Measurements from ENCODE around the gene COL8A1.

Gene COL8A1

DNA sequence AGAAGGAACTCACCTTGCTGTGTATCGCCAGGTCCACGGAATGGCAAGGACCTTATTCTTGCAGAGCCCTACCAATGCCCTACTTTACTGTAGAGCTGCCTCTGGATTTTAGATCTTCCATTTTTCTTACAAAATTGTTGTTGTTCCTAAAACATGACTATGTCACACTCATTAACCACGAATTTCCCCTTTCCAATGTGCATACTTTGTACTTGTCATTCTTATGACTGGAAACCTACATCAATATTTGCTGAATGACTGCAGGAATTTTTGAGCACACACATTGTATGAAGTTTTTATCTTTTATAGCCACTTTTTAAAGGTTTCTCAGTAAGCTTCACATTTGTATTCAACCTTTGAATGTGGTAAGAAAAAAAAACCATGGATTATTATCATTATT lies 143.4 kb downstream of the COL8A1 start:
- no peak for FAIRE-seq
- DNase-seq (ENCODE audit: insufficient read length, low spot score) = no peak
- TF ChIP-seq TAF1 (IDR thresholded peaks at IDR 0.05; ENCODE audit: low read depth, low read length) (no peak), PAX5 (IDR thresholded peaks at IDR 0.05; ENCODE audit: insufficient read depth, low read length, severe bottlenecking) (no peak), SPI1 (IDR thresholded peaks at IDR 0.05; ENCODE audit: low read depth, low read length) (no peak), POLR2AphosphoS5 (IDR thresholded peaks at IDR 0.05; ENCODE audit: low read depth, low read length) (no peak), POU2F2 (IDR thresholded peaks at IDR 0.05; ENCODE audit: low read depth, low read length) (no peak), POLR2A (IDR thresholded peaks at IDR 0.05; ENCODE audit: low read depth, low read length) (no peak)

DNA sequence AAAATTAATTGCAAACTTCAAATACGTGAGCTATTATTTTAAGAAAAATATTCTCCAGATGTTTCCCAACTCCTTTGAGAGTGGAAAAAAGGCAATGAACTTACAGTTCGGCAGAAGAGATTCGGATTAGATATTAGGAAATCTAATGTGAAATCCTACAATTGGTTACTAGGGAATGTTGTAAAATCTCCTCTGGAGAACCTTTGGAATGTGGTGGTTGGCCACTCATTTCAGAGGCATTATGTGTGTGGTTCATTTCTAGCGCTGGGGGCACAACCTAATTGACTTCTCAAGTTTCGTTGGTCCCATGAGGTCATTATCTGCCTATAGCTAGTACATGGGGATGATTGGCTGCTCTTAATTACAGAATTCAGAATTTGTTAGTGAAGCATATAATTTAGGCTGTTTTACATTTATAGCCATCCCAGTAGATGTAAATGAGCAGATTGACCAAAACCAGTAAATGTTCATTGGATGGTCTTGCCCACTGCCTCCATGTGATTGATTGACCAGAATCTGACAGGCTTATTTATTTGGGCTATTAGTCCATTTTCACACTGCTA lies 144.7 kb downstream of the COL8A1 start:
- TF ChIP-seq TAF1 (IDR thresholded peaks at IDR 0.05; ENCODE audit: low read depth, low read length) = no peak
- TF ChIP-seq POU2F2 (IDR thresholded peaks at IDR 0.05; ENCODE audit: low read depth, low read length) = no peak
- TF ChIP-seq PAX5 (IDR thresholded peaks at IDR 0.05; ENCODE audit: insufficient read depth, low read length, severe bottlenecking) = no peak
- TF ChIP-seq POLR2AphosphoS5 (IDR thresholded peaks at IDR 0.05; ENCODE audit: low read depth, low read length) = no peak
- no peak for TF ChIP-seq POLR2A (IDR thresholded peaks at IDR 0.05; ENCODE audit: low read depth, low read length)
- TF ChIP-seq SPI1 (IDR thresholded peaks at IDR 0.05; ENCODE audit: low read depth, low read length) = no peak
- FAIRE-seq (no peak), DNase-seq (ENCODE audit: insufficient read length, low spot score) (no peak)

DNA sequence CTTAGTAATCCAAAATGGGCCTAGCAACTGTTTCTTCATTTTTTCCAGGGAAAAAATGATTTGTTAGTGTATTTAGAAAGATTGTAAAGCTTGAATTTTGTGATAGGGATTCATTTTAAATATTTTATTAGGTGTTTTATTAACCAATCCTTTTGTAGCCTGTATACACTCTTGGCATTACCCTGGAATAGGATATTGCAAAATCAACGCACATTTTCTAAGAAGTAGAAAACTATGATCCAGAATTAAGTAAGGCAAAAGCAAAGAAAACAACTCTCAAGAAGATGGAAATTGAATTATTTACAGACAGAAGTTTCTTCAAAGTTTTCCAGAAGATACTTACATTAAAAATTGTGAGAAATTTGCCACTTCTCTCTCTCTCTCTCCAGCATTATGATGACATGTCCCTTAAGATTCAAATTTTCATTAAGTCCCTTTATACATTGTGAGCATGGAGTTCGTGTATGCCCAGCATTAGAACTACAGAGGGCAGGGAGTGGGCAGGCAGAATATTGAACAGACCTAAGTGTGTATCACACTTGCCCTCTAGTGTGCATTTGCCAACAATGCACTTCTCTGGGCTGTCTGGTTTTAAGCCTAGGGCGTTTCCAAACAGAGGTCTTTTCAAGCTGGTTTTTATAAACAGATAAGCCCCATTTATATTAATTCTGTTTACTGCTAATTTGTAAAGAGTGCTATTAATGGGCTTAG lies 150.8 kb downstream of the COL8A1 start:
- FAIRE-seq (peak; percentile 82), DNase-seq (ENCODE audit: insufficient read length, low spot score) (peak; percentile 26)
- no peak for TF ChIP-seq SPI1 (IDR thresholded peaks at IDR 0.05; ENCODE audit: low read depth, low read length)
- TF ChIP-seq PAX5 (IDR thresholded peaks at IDR 0.05; ENCODE audit: insufficient read depth, low read length, severe bottlenecking) = no peak
- no peak for TF ChIP-seq POLR2AphosphoS5 (IDR thresholded peaks at IDR 0.05; ENCODE audit: low read depth, low read length)
- no peak for TF ChIP-seq TAF1 (IDR thresholded peaks at IDR 0.05; ENCODE audit: low read depth, low read length)
- no peak for TF ChIP-seq POU2F2 (IDR thresholded peaks at IDR 0.05; ENCODE audit: low read depth, low read length)
- no peak for TF ChIP-seq POLR2A (IDR thresholded peaks at IDR 0.05; ENCODE audit: low read depth, low read length)

DNA sequence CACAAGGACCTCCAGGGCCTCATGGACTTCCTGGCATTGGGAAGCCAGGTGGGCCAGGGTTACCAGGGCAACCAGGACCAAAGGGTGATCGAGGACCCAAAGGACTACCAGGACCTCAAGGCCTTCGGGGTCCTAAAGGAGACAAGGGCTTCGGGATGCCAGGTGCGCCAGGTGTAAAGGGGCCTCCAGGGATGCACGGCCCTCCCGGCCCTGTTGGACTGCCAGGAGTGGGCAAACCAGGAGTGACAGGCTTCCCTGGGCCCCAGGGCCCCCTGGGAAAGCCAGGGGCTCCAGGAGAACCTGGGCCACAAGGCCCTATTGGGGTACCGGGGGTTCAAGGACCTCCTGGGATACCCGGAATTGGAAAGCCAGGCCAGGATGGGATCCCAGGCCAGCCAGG lies 156.1 kb downstream of the COL8A1 start:
- TF ChIP-seq POU2F2 (IDR thresholded peaks at IDR 0.05; ENCODE audit: low read depth, low read length) = no peak
- TF ChIP-seq POLR2AphosphoS5 (IDR thresholded peaks at IDR 0.05; ENCODE audit: low read depth, low read length) = no peak
- no peak for TF ChIP-seq SPI1 (IDR thresholded peaks at IDR 0.05; ENCODE audit: low read depth, low read length)
- TF ChIP-seq PAX5 (IDR thresholded peaks at IDR 0.05; ENCODE audit: insufficient read depth, low read length, severe bottlenecking) = no peak
- DNase-seq (ENCODE audit: insufficient read length, low spot score) (no peak), FAIRE-seq (no peak)

DNA sequence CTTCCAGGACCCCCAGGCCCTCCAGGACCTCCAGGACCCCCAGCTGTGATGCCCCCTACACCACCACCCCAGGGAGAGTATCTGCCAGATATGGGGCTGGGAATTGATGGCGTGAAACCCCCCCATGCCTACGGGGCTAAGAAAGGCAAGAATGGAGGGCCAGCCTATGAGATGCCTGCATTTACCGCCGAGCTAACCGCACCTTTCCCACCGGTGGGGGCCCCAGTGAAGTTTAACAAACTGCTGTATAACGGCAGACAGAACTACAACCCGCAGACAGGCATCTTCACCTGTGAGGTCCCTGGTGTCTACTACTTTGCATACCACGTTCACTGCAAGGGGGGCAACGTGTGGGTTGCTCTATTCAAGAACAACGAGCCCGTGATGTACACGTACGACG lies 157.2 kb downstream of the COL8A1 start:
- no peak for TF ChIP-seq POLR2AphosphoS5 (IDR thresholded peaks at IDR 0.05; ENCODE audit: low read depth, low read length)
- no peak for TF ChIP-seq POU2F2 (IDR thresholded peaks at IDR 0.05; ENCODE audit: low read depth, low read length)
- TF ChIP-seq SPI1 (IDR thresholded peaks at IDR 0.05; ENCODE audit: low read depth, low read length) = no peak
- no peak for TF ChIP-seq PAX5 (IDR thresholded peaks at IDR 0.05; ENCODE audit: insufficient read depth, low read length, severe bottlenecking)
- no peak for TF ChIP-seq POLR2A (IDR thresholded peaks at IDR 0.05; ENCODE audit: low read depth, low read length)
- no peak for TF ChIP-seq TAF1 (IDR thresholded peaks at IDR 0.05; ENCODE audit: low read depth, low read length)
- DNase-seq (ENCODE audit: insufficient read length, low spot score) = no peak

DNA sequence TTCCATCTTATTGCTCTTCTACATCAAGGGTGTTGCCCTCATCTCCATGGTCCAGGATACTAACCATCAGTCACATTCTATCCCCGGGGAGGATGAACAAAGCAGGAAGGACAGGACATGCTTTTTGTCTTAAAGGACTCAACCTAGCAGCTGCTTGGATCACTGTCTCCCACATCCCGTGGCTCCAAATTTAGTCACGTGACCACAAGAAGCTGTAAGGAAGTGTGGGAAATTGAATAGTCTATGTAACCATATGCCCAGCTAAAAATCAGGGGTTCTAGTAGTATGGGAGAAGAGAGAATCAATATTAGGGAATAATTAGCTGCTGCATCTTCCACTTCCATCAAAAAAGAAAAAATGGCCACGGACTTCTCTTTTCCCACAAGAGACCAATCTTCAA lies 161.0 kb downstream of the COL8A1 start:
- FAIRE-seq (no peak), DNase-seq (ENCODE audit: insufficient read length, low spot score) (no peak)
- no peak for TF ChIP-seq POLR2AphosphoS5 (IDR thresholded peaks at IDR 0.05; ENCODE audit: low read depth, low read length)
- no peak for TF ChIP-seq PAX5 (IDR thresholded peaks at IDR 0.05; ENCODE audit: insufficient read depth, low read length, severe bottlenecking)
- no peak for TF ChIP-seq POLR2A (IDR thresholded peaks at IDR 0.05; ENCODE audit: low read depth, low read length)
- TF ChIP-seq POU2F2 (IDR thresholded peaks at IDR 0.05; ENCODE audit: low read depth, low read length) = no peak
- TF ChIP-seq SPI1 (IDR thresholded peaks at IDR 0.05; ENCODE audit: low read depth, low read length) = no peak
- TF ChIP-seq TAF1 (IDR thresholded peaks at IDR 0.05; ENCODE audit: low read depth, low read length) = no peak

More for the DNA sequence above, 157.2 kb downstream of the COL8A1 start:
- FAIRE-seq = no peak

DNA sequence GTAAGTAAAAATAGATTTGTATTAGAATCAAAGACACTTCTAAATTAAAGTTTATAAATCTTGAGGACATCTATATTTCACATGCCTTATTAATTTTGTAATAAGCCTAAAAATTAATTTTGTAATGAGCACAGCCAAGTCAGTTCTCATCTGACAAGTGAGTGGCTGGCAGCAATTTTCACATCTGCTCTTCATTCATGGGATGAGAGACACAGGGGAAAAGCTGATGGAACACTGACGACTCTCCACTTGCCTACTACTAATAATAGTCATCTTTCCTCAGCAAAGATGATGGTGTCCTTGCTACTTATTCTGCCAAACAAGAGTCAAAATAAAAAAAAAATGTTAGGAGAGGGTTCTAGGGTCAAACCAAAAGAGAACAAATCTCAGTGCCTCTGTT lies 164.9 kb downstream of the COL8A1 start:
- no peak for TF ChIP-seq TAF1 (IDR thresholded peaks at IDR 0.05; ENCODE audit: low read depth, low read length)
- no peak for TF ChIP-seq POLR2AphosphoS5 (IDR thresholded peaks at IDR 0.05; ENCODE audit: low read depth, low read length)
- TF ChIP-seq SPI1 (IDR thresholded peaks at IDR 0.05; ENCODE audit: low read depth, low read length) = no peak
- no peak for TF ChIP-seq POU2F2 (IDR thresholded peaks at IDR 0.05; ENCODE audit: low read depth, low read length)
- no peak for TF ChIP-seq POLR2A (IDR thresholded peaks at IDR 0.05; ENCODE audit: low read depth, low read length)
- no peak for TF ChIP-seq PAX5 (IDR thresholded peaks at IDR 0.05; ENCODE audit: insufficient read depth, low read length, severe bottlenecking)
- FAIRE-seq (no peak), DNase-seq (ENCODE audit: insufficient read length, low spot score) (no peak)

DNA sequence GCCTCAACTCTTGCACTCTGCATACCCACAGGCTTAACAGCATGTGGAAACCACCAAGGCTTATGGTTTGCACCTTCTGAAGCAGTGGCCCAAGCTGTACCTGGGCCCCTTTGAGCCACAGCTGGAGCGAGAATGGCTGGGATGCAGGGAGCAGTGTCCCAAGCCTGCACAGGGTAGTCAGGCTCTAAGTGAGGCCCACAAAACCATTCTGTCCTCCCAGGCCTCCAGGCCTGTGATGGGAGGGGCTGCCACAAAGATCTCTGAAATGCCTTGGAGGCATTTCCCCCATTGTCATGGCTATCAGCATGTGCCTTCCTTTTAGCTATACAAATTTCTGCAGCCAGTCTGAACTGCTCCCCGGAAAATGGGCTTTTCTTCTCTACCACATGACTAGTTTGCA lies 166.8 kb downstream of the COL8A1 start:
- FAIRE-seq = no peak

DNA sequence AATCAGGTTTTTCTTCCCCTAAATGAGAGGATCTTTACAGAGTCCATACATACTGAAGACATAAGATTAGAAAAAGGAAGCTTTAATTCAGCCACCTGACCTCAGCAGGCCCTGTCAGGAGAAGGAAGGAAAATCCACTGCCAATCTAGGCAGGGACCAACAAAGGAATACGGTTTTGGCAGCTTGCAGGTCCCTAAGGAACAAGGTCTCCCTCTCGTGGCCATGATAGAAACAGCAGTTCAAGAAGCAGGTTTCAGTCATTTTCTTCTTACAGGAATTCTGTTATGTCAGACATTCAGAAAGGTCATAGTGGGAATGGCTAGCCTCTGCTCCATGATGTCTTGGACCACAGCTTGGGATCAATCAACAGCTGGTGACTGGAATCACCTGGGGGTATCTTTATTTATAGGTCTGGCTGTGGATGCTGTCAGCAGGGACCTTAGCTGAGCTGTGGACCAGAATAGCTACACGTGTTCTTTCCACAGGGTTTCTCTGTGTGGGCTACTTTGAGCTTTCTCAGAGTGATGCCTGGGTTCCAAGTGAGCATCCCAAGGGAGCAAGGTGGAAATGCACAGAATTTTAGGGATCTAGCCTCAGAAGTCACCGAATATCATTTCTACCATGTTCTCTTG lies 169.9 kb downstream of the COL8A1 start:
- peak; percentile 28 for FAIRE-seq
- no peak for TF ChIP-seq POLR2A (IDR thresholded peaks at IDR 0.05; ENCODE audit: low read depth, low read length)
- no peak for TF ChIP-seq SPI1 (IDR thresholded peaks at IDR 0.05; ENCODE audit: low read depth, low read length)
- no peak for TF ChIP-seq TAF1 (IDR thresholded peaks at IDR 0.05; ENCODE audit: low read depth, low read length)
- no peak for TF ChIP-seq PAX5 (IDR thresholded peaks at IDR 0.05; ENCODE audit: insufficient read depth, low read length, severe bottlenecking)
- TF ChIP-seq POLR2AphosphoS5 (IDR thresholded peaks at IDR 0.05; ENCODE audit: low read depth, low read length) = no peak
- no peak for TF ChIP-seq POU2F2 (IDR thresholded peaks at IDR 0.05; ENCODE audit: low read depth, low read length)

More for the DNA sequence above, 166.8 kb downstream of the COL8A1 start:
- TF ChIP-seq SPI1 (IDR thresholded peaks at IDR 0.05; ENCODE audit: low read depth, low read length) (no peak), POLR2A (IDR thresholded peaks at IDR 0.05; ENCODE audit: low read depth, low read length) (no peak), TAF1 (IDR thresholded peaks at IDR 0.05; ENCODE audit: low read depth, low read length) (no peak), POU2F2 (IDR thresholded peaks at IDR 0.05; ENCODE audit: low read depth, low read length) (no peak), POLR2AphosphoS5 (IDR thresholded peaks at IDR 0.05; ENCODE audit: low read depth, low read length) (no peak), PAX5 (IDR thresholded peaks at IDR 0.05; ENCODE audit: insufficient read depth, low read length, severe bottlenecking) (no peak)
- no peak for DNase-seq (ENCODE audit: insufficient read length, low spot score)

More for the DNA sequence above, 169.9 kb downstream of the COL8A1 start:
- DNase-seq (ENCODE audit: insufficient read length, low spot score) = no peak
